ENCODE results near the gene OTULIN.

- TF ChIP-seq POLR2A (IDR thresholded peaks at IDR 0.05) (no peak), CTCF (IDR thresholded peaks at IDR 0.05) (no peak)
These were observed 43.4 kb downstream of the OTULIN start for GRCh38 chr5:14707811-14708390.

All from esophagus squamous epithelium (tissue), 4 donors.